HG03575 (cell line): ENCODE results near the gene PICALM.
"Not testable (repeated sequence)": the region's sequence is repeated elsewhere in the genome, so short reads cannot be mapped to it uniquely, and the experiment has no call there.

Source experiments
- ATAC-seq: cut with Tn5 transposase; IDR thresholded peaks from one replicate; pipeline ENCODE4 v1.9.1; 2021; ENCODE audit not compliant: unreplicated experiment, insufficient number of reproducible peaks, low FRiP score; ENCODE audit errors: extremely low read depth

PICALM gene

DNA sequence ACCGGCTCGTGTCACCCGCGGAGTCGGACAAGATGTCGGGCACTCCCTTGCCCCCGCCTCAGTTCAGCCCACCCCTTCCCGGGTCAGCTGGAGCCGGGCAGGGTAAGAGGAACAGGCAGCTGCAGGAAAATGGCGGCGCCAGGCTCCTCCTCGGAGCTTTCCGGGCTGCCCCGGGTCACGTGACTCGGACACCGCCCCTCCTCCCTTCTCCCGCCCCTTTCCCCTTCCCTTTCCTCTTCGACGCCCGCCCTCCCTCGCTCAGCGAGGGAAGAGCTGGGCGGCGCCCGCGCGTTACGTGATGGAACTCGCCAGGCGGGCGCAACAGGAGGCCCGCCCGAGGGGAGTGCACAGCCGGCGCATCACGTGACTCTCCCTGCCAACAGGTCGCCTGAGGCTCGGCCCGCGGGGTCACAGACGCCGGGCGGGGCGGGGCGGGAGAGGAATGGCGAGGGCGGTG is at the start of gene PICALM:
TSS of gene PICALM (minus strand) at position 134 of the 457 bp plus-strand sequence. CDS start 304 bp downstream, outside the sequence.
- peak; percentile 50 for ATAC-seq

DNA sequence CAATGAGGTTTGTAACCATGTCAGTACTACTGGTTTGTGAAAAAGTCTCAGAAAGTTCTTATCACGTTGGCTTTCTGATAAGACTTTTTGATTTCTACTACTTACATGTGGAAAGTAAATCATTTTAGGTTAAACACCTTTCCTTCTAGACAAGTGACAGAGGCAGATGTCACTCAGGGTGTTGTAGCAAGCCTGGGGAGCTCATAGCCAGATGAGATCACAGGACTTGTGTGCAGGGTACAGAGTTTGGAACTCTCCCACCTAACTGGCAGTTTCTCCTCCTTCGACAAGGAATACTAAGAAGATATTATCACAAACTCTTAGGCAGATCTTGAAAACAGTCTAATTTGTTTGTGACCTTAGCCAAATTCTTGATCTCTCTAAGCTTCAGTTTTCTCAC is 49.4 kb upstream of the PICALM start:
- no peak for ATAC-seq

- ATAC-seq: no peak
Observed at GRCh38 chr11:86117712-86118063, 48.8 kb upstream of the PICALM start.

DNA sequence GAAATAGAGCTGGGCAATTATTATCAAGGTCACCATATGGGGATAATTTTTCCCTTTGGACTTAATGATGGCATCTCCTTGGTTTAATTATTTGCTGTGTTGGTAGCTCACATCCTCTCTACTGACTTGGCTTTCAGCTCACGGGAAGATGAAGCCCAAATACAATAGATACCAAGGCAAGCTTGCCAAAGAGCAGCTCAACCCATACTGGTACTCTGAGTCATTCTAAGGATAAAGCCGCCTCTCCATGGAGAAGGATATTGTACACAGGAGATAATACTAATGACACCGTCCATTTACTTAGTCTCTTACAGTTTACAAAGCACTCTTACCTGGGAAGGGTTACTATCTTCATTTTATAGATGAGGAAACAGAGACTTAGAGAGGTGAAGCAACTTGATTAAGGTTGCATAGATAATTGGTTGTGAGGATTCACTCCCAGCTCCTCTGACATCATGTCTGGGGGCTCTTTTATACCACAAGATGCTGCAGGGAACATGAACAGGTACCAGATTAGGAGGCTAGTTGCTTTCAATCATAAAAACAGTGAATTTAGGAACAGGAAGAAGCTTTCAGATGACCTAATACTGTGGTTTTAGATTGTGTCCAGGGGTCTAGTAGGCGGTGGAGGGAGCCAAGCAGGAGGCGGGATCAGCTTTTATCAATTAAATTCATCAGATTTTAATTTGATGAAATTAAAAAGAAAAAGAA is 48.3 kb upstream of the PICALM start:
- no peak for ATAC-seq

DNA sequence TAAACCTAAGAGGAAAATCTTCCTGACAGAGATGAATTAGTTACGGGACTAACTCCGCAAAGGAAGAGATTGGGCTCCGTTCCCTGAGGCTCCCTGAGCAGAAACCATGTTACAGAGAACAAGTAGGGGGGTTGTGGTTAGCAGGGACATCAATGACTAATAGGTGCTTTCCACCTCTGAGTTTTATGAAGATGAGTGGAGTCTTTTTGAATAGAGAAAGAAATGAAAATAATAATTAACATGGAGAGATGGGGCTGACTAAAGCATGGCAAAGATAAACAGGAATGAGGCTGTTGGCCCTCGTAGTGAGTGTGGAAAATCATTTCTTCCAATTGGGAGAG is 47.5 kb upstream of the PICALM start:
- peak; percentile 72 for ATAC-seq

DNA sequence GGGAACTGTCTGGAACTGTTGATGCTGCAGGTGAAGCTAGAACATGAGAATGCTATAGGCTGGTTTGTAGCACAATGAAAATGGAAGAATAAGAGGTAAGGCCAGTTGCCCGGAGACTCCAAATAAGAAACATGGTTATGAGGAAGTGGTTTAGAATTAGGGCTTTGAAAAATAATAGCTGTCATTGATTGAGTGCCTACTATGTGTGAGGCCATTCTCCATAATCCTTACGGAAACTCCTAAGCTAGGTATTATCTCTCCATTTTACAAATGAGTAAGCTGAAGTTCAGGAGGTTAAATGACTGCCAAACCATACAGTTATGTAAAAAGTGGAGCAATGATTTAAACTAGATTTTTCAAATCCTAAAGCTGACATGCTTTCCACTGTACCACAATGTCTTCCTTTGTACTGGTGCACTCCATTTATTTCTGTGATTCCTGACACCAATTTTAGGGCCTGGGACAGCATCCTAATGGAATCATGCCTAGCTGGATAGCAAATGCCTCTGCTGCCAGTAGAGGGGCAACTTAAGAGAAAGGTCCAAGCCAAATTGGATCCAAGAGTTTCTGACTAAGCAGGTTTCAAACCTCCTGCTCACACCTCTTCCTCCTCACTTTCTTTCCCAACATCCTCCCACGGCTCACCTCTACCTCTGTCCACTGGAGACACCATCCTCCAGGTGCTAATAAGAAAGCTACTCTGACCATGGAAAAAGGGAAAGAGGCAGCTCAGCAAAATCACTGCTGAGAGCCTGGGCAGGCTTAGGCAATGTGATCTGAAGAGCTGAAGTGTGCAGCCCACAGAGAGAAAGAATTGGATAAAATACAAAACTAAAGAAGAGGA is 46.9 kb upstream of the PICALM start:
- peak; percentile 18 for ATAC-seq

DNA sequence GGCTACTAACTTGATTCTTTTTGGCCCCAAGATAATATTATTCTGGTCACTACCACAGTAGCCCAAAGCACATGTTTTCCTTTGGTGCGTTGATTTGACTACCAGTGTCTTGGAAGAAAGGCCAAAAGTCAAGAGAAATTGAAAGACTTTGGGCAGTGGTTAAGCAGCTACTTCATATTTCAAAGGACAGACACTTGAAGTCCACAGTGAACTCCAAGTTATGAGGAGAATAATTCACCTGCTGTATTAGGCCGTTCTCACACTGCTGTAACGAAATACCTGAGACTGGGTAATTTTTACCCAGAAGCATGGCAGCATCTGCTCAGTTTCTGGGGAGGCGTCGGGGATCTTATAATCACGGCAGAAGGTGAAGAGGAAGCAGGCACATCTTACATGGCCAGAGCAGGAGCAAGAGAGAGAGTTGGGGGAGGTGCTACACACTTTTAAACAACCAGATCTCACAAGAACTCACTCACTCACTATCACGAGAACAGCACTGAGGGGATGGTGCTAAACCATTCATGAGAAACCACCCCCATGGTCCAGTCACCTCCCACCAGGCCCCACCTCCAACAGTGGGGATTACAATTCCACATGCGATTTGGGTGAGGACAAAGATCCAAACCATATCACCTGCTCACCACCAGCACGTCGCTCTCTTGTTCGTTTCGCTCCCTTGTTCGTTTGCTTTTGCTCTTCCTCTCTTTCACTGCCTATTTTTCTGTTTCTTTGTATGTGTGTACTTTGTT is 40.2 kb upstream of the PICALM start:
- no peak for ATAC-seq

GRCh38 chr11:86108191-86108590 is 39.3 kb upstream of the PICALM start:
- ATAC-seq: no peak

- ATAC-seq: no peak
Observed at GRCh38 chr11:86106916-86107315, 38.0 kb upstream of the PICALM start.

GRCh38 chr11:86106031-86106430 is 37.1 kb upstream of the PICALM start:
- not testable (repeated sequence) for ATAC-seq

DNA sequence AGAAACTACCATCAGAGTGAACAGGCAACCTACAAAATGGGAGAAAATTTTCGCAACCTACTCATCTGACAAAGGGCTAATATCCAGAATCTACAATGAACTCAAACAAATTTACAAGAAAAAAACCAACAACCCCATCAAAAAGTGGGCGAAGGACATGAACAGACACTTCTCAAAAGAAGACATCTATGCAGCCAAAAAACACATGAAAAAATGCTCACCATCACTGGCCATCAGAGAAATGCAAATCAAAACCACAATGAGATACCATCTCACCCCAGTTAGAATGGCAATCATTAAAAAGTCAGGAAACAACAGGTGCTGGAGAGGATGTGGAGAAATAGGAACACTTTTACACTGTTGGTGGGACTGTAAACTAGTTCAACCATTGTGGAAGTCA is 36.7 kb upstream of the PICALM start:
- ATAC-seq: not testable (repeated sequence)

DNA sequence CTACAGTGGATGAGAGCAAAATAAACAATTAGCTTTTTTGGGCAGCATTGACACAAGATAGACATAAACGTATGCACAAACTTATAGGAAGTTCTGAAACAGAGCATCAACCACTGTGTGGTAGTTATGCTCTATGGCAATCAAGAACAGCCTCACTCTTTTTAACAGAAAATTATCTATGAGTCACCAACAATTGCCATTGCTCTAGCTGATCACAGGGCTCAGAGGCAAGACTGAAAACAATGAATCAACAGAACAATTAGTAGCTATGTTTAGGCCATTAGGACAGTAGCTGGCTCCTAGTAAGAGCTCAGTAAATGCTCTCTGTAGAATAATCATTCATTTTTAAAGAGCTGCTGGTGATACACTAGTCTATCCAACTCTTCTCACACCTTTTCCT is 34.9 kb upstream of the PICALM start:
- ATAC-seq: no peak

DNA sequence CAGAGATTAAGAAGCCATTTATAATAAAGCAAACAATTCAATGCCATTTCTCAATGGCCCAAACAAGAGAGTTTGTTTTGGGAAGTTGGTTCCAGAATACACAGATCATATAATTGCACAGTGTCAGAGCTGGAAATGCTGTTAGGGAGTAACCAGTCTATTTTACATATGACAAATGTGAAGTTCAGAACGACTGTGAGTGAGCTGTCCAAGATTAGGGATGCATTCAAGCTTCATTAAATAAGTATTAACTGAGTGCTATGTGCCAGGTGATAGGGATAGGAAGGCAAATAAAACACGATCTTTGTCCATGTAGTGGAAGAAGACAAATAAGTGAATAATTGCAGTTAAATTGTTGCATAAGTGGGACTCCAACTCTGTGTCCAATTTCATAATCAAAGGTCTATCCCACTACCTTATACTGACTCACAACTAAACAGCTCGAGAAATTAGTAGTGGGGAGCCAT is 33.1 kb upstream of the PICALM start:
- ATAC-seq: no peak

GRCh38 chr11:86101493-86101892 is 32.6 kb upstream of the PICALM start:
- ATAC-seq: no peak

GRCh38 chr11:86099874-86100273 is 31.0 kb upstream of the PICALM start:
- no peak for ATAC-seq

- ATAC-seq: no peak
Observed at GRCh38 chr11:86097980-86098379, 29.1 kb upstream of the PICALM start.

DNA sequence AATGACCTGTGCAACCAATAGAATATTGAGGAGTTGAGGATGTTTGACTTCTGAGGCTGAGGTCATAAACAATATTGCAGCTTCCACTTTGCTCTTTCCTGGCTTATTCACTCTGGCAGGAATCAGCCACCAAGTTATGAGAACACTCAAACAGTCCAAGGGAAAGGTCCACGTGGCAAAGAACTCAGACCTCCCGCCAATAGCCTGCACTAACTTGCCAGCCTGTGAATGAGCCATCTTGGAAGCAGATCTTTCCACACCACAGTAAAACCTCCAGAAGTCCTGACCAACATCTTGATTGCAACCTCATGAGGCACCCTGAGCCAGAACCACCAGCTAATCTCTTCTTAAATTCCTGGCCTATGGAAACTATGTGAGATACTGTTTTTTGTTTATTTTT is 22.7 kb upstream of the PICALM start:
- no peak for ATAC-seq

DNA sequence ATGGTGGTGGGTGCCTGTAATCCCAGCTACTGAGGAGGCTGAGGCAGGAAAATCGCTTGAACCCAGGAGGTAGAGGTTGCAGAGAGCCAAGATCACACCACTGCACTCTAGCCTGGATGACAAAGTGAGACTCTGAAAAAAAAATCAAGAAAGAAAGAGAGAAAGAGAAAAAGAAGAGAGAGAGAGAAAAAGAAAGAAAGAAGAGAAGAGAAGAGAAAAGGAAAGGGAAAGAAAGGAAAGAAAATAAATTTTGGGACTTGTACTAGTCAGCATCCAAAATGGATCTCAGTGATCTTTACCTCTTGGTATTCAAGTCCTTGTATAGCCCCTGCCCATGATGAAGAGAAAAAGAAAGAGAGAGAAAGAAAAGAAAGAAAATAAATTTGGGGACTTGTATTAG is 22.2 kb upstream of the PICALM start:
- ATAC-seq: no peak

- ATAC-seq: no peak
Observed at GRCh38 chr11:86089659-86090058, 20.8 kb upstream of the PICALM start.

DNA sequence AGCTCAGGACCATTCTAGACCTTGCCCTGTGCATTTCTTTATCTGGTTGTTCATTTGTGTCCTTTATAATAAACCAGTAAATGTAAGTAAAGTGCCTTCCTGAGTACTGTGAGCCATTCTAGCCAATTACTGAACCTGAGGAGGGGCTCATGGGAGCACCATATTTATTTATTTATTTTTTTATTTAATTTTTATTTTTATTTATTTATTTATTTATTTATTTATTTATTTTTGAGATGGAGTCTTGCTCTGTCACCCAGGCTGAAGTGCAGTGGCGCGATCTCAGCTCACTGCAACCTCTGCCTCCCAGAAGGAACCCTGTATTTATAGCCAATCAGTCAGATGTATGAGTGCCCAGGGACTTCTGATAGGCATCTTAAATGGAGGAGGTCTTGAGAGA is 18.8 kb upstream of the PICALM start:
- ATAC-seq: not testable (repeated sequence)
